CD4-positive, alpha-beta T cell (primary cell): ENCODE results near the gene ZNF41. TPM values are rescaled to one million over a fixed set of nuclear protein-coding genes. Genes with fewer than 3 reads are reported as not detected.

Source experiments
- ATAC-seq: fragments of 200-7000 bp; cut with Tn5 transposase; one replicate; pipeline ENCODE4 v1.10.0; 2022; ENCODE audit warnings: mild to moderate bottlenecking; ENCODE audit not compliant: poor library complexity
- CTCF ChIA-PET: fragments of 350-600 bp; sonication (Branson Sonifier 250); formaldehyde crosslinking; loops from one replicate; lab custom pipeline; 2021; ENCODE audit warnings: antibody characterized with exemption, inconsistent platforms; lab: Charles Lee
- POLR2A ChIA-PET: fragments of 350-600 bp; sonication (Branson Sonifier 250); formaldehyde crosslinking; loops from one replicate; lab custom pipeline; 2021; ENCODE audit warnings: antibody characterized with exemption, inconsistent platforms; lab: Charles Lee
- DNase-seq, 14 experiments: peaks; one replicate each; pipeline ENCODE4 v3.0.0-alpha.2; 2013 to 2020; ENCODE audit warnings: mixed read lengths in 2 of 14
- H3K27ac ChIP-seq, 2 donors: one replicate each; pipeline versions ENCODE4 v1.5.1 to v1.7.0; 2013; ENCODE audit warnings: low read length in 2 of 2, low read depth in 1 of 2, mild to moderate bottlenecking in 1 of 2
- H3K27me3 ChIP-seq, 2 experiments: 1 replicate in 1 of 2; 2 replicates in 1 of 2; pipeline versions ENCODE4 v1.6.1 to v1.7.0; 2013; ENCODE audit warnings: low read length in 2 of 2, control low read depth in 1 of 2, mild to moderate bottlenecking in 1 of 2, moderate library complexity in 1 of 2; ENCODE audit not compliant: insufficient read depth in 2 of 2, control insufficient read depth in 1 of 2
- H3K36me3 ChIP-seq: one replicate; pipeline ENCODE4 v1.6.1; 2013; ENCODE audit warnings: low read length, control low read depth; ENCODE audit not compliant: insufficient read depth
- H3K4me1 ChIP-seq: one replicate; pipeline ENCODE4 v1.6.1; 2013; ENCODE audit warnings: low read length, control low read depth; ENCODE audit not compliant: insufficient read depth
- H3K4me3 ChIP-seq: one replicate; pipeline ENCODE4 v1.5.1; 2013; ENCODE audit warnings: mild to moderate bottlenecking, low read length, moderate library complexity
- H3K9me3 ChIP-seq, 2 experiments: 1 replicate in 1 of 2; 2 replicates in 1 of 2; pipeline versions ENCODE4 v1.6.1 to v1.7.0; 2013; ENCODE audit warnings: low read length in 2 of 2, mild to moderate bottlenecking in 2 of 2, control low read depth in 1 of 2, moderate library complexity in 1 of 2; ENCODE audit not compliant: control insufficient read depth in 1 of 2, insufficient read depth in 1 of 2
- H3K27ac Mint-ChIP-seq: one replicate; pipeline ENCODE4 v1.8.0; 2020; ENCODE audit warnings: mixed read lengths
- H3K27me3 Mint-ChIP-seq: one replicate; pipeline ENCODE4 v1.8.0; 2021; ENCODE audit warnings: mixed read lengths
- H3K36me3 Mint-ChIP-seq: one replicate; pipeline ENCODE4 v1.8.0; 2021; ENCODE audit warnings: low read depth, mixed read lengths
- H3K4me1 Mint-ChIP-seq: one replicate; pipeline ENCODE4 v1.8.0; 2021; ENCODE audit warnings: low read depth, mixed read lengths
- H3K4me3 Mint-ChIP-seq: one replicate; pipeline ENCODE4 v1.8.0; 2020; ENCODE audit warnings: mild to moderate bottlenecking, mixed read lengths
- H3K9me3 Mint-ChIP-seq: one replicate; pipeline ENCODE4 v1.8.0; 2020; ENCODE audit warnings: mixed read lengths
- CTCF ChIP-seq: fragments of 200-600 bp; IDR thresholded peaks from one replicate; pipeline ENCODE4 v1.8.0; 2022; ENCODE audit warnings: antibody characterized with exemption, mild to moderate bottlenecking
- intact Hi-C, 2 experiments: fragments of 100-400 bp; cut with DNase I in 1 of 2; cut with micrococcal nuclease in 1 of 2; formaldehyde crosslinking; loops; one replicate each; pipeline versions ENCODE4 v1.15.1 to v1.9.0; 2023 to 2025; cut with DNase I, micrococcal nuclease
- total RNA-seq, 174 experiments: library from RNA in 2 of 174; stranded (reverse) in 2 of 174; gene quantifications; one replicate each; pipeline ENCODE4 v1.2.3 and lab custom pipeline; 2021 to 2026

The ZNF41 gene
- total RNA-seq, 2 experiments from 2014 or later = 3.1 to 3.9 TPM

GRCh38 chrX:47420962-47421361, 62.1 kb downstream of the ZNF41 start:
- ATAC-seq (no peak), DNase-seq (no peak)
- Histone ChIP-seq H3K27me3 (no peaks in the 10 kb centered on the region), H3K4me3 (no peak overlapping the region), H3K27ac (no peak overlapping the region), H3K9me3 (peaks cover 0 to 4% of the 10 kb centered on the region in 2 experiments), H3K36me3 (no peaks in the 10 kb centered on the region), H3K4me1 (no peaks in the 10 kb centered on the region)
- Mint-ChIP-seq H3K27ac (no peak overlapping the region), H3K9me3 (peaks cover 2% of the 10 kb centered on the region), H3K36me3 (peaks cover 10% of the 10 kb centered on the region), H3K4me3 (no peak overlapping the region), H3K4me1 (no peaks in the 10 kb centered on the region), H3K27me3 (no peaks in the 10 kb centered on the region)
- intact Hi-C loops = no loop called here
- TF ChIP-seq CTCF = no peak
- POLR2A ChIA-PET = no interaction called here
- CTCF ChIA-PET = no interaction called here

GRCh38 chrX:47420265-47420664, 62.8 kb downstream of the ZNF41 start:
- Mint-ChIP-seq H3K4me1 (no peaks in the 10 kb centered on the region), H3K36me3 (peaks cover 13% of the 10 kb centered on the region), H3K9me3 (peaks cover 2% of the 10 kb centered on the region), H3K27ac (no peak overlapping the region), H3K4me3 (no peak overlapping the region), H3K27me3 (no peaks in the 10 kb centered on the region)
- DNase-seq = no peak
- no peak for ATAC-seq
- CTCF ChIA-PET = no interaction called here
- no peak for TF ChIP-seq CTCF
- Histone ChIP-seq H3K27me3 (no peaks in the 10 kb centered on the region), H3K27ac (no peak overlapping the region), H3K4me1 (no peaks in the 10 kb centered on the region), H3K4me3 (no peak overlapping the region), H3K9me3 (peaks cover 0 to 4% of the 10 kb centered on the region in 2 experiments), H3K36me3 (no peaks in the 10 kb centered on the region)
- intact Hi-C loops = no loop called here
- POLR2A ChIA-PET = no interaction called here

- no peak overlapping the region for H3K27ac ChIP-seq
- peaks cover 3% of the 10 kb centered on the region for H3K9me3 Mint-ChIP-seq
- H3K36me3 Mint-ChIP-seq = peaks cover 55% of the 10 kb centered on the region
- ATAC-seq (no peak), DNase-seq (no peak)
- no peak overlapping the region for H3K4me3 Mint-ChIP-seq
- H3K4me3 ChIP-seq = no peak overlapping the region
- intact Hi-C loops = no loop called here
- no peaks in the 10 kb centered on the region for H3K4me1 ChIP-seq
- H3K27me3 Mint-ChIP-seq = no peaks in the 10 kb centered on the region
- ChIA-PET POLR2A (no interaction called here), CTCF (no interaction called here)
- no peak for TF ChIP-seq CTCF
- H3K36me3 ChIP-seq = peaks cover 3% of the 10 kb centered on the region
- H3K9me3 ChIP-seq = peaks cover 12 to 31% of the 10 kb centered on the region in 2 experiments
- H3K27ac Mint-ChIP-seq = no peak overlapping the region
- H3K4me1 Mint-ChIP-seq = no peaks in the 10 kb centered on the region
- H3K27me3 ChIP-seq = no peaks in the 10 kb centered on the region
Observed at GRCh38 chrX:47413179-47413594, 69.8 kb downstream of the ZNF41 start.

Other genes with a start within 250 kb of the ZNF41 start
- under 1 TPM; 0.47 to 0.50 TPM for gene ZNF157, start 112.6 kb downstream of the ZNF41 start, total RNA-seq
- 100 to 1,000 TPM; 119 to 121 TPM for gene ARAF, start 78.0 kb upstream of the ZNF41 start, total RNA-seq
- 10 to 100 TPM; 35.6 to 38.5 TPM for gene TIMP1, start 99.2 kb upstream of the ZNF41 start, total RNA-seq
- gene SYN1, start 136.6 kb upstream of the ZNF41 start, total RNA-seq = under 1 TPM; 0.27 to 0.87 TPM
- 10 to 100 TPM; 18.3 to 18.6 TPM for gene CFP, start 146.7 kb upstream of the ZNF41 start, total RNA-seq
- gene ELK1, start 167.3 kb upstream of the ZNF41 start, total RNA-seq = 10 to 100 TPM; 38.9 to 40.5 TPM
- gene UXT, start 176.0 kb upstream of the ZNF41 start, total RNA-seq = 100 to 1,000 TPM; 188 to 197 TPM